Measurements from ENCODE around the gene GHR.

GHR gene

GRCh38 chr5:42542106-42542505 is 118.9 kb downstream of the GHR start:
- TF ChIP-seq, protein P1, sequence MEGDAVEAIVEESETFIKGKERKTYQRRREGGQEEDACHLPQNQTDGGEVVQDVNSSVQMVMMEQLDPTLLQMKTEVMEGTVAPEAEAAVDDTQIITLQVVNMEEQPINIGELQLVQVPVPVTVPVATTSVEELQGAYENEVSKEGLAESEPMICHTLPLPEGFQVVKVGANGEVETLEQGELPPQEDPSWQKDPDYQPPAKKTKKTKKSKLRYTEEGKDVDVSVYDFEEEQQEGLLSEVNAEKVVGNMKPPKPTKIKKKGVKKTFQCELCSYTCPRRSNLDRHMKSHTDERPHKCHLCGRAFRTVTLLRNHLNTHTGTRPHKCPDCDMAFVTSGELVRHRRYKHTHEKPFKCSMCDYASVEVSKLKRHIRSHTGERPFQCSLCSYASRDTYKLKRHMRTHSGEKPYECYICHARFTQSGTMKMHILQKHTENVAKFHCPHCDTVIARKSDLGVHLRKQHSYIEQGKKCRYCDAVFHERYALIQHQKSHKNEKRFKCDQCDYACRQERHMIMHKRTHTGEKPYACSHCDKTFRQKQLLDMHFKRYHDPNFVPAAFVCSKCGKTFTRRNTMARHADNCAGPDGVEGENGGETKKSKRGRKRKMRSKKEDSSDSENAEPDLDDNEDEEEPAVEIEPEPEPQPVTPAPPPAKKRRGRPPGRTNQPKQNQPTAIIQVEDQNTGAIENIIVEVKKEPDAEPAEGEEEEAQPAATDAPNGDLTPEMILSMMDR (IDR thresholded peaks at IDR 0.05; ENCODE audit: low read length) = no peak
- TF ChIP-seq EZH2 (IDR thresholded peaks at IDR 0.05; ENCODE audit: borderline replicate concordance, low read length) = no peak
- Histone ChIP-seq H3K9ac (ENCODE audit: low read length) (no peak overlapping the region), H3K4me1 (ENCODE audit: insufficient read depth, low read length, severe bottlenecking) (no peaks in the 10 kb centered on the region), H3K79me2 (ENCODE audit: insufficient read depth, low read length) (no peaks in the 10 kb centered on the region), H3K9me2 (ENCODE audit: low read depth, low read length) (no peaks in the 10 kb centered on the region), H3K36me3 (ENCODE audit: insufficient read depth, low read length) (no peaks in the 10 kb centered on the region), H3K27ac (ENCODE audit: low read depth, low read length, poor library complexity, severe bottlenecking) (no peak overlapping the region), H3K27me3 (ENCODE audit: insufficient read depth, low read length) (no peaks in the 10 kb centered on the region), H4K20me1 (ENCODE audit: insufficient read depth, low read length) (no peaks in the 10 kb centered on the region), H3F3A (ENCODE audit: insufficient read depth, low read length) (no peaks in the 10 kb centered on the region), H2AFZ (ENCODE audit: low read length) (no peak overlapping the region), H3K4me3 (ENCODE audit: low read depth, low read length, poor library complexity, severe bottlenecking) (no peak overlapping the region), H3K9me3 (ENCODE audit: low read length) (peaks cover 4% of the 10 kb centered on the region; the same call in 1 of the 2 replicates), H3K4me2 (ENCODE audit: low read length) (no peak overlapping the region)

- TF ChIP-seq EZH2 (IDR thresholded peaks at IDR 0.05; ENCODE audit: borderline replicate concordance, low read length) = no peak
- TF ChIP-seq, protein P1 (IDR thresholded peaks at IDR 0.05; ENCODE audit: low read length) = no peak
- no peaks in the 10 kb centered on the region for H3F3A ChIP-seq (ENCODE audit: insufficient read depth, low read length)
Measured at GRCh38 chr5:42543774-42544173, 120.5 kb downstream of the GHR start.

DNA sequence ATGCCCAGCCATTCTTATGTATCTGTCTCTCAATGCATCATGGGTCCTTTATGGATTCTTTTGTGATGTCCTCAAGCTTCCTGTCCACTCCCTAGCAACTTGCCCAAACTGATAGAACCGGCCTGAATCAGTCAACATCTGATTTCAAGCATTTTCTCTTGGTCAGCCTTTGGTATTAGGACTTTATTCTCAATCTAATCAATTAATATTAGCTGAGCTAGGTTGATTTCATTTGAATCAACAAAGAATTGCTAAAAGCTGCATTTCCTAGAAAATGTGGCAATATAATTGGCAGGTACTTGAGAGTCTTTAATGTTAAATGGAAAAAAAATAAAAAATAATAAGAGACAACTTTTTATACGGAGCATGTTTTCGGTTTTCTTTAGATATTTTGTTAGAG is 121.8 kb downstream of the GHR start:
- Histone ChIP-seq H3K9me2 (ENCODE audit: low read depth, low read length) (no peaks in the 10 kb centered on the region), H3K27me3 (ENCODE audit: insufficient read depth, low read length) (no peaks in the 10 kb centered on the region), H3F3A (ENCODE audit: insufficient read depth, low read length) (no peaks in the 10 kb centered on the region), H3K9ac (ENCODE audit: low read length) (no peak overlapping the region), H3K27ac (ENCODE audit: low read depth, low read length, poor library complexity, severe bottlenecking) (no peak overlapping the region), H3K4me1 (ENCODE audit: insufficient read depth, low read length, severe bottlenecking) (no peaks in the 10 kb centered on the region), H2AFZ (ENCODE audit: low read length) (no peak overlapping the region), H4K20me1 (ENCODE audit: insufficient read depth, low read length) (no peaks in the 10 kb centered on the region), H3K79me2 (ENCODE audit: insufficient read depth, low read length) (no peaks in the 10 kb centered on the region), H3K4me2 (ENCODE audit: low read length) (no peak overlapping the region), H3K4me3 (ENCODE audit: low read depth, low read length, poor library complexity, severe bottlenecking) (no peak overlapping the region), H3K9me3 (ENCODE audit: low read length) (peaks cover under 1% of the 10 kb centered on the region; the same call in 1 of the 2 replicates), H3K36me3 (ENCODE audit: insufficient read depth, low read length) (no peaks in the 10 kb centered on the region)
- TF ChIP-seq EZH2 (IDR thresholded peaks at IDR 0.05; ENCODE audit: borderline replicate concordance, low read length) = no peak
- TF ChIP-seq, protein P1 (IDR thresholded peaks at IDR 0.05; ENCODE audit: low read length) = no peak

More at GRCh38 chr5:42543774-42544173, 120.5 kb downstream of the GHR start:
- H3K9me3 ChIP-seq (ENCODE audit: low read length) = peaks cover 4% of the 10 kb centered on the region; the same call in 1 of the 2 replicates
- H3K4me1 ChIP-seq (ENCODE audit: insufficient read depth, low read length, severe bottlenecking) = no peaks in the 10 kb centered on the region
- no peaks in the 10 kb centered on the region for H3K36me3 ChIP-seq (ENCODE audit: insufficient read depth, low read length)
- no peaks in the 10 kb centered on the region for H3K27me3 ChIP-seq (ENCODE audit: insufficient read depth, low read length)
- H4K20me1 ChIP-seq (ENCODE audit: insufficient read depth, low read length) = no peaks in the 10 kb centered on the region
- no peaks in the 10 kb centered on the region for H3K9me2 ChIP-seq (ENCODE audit: low read depth, low read length)
- H3K9ac ChIP-seq (ENCODE audit: low read length) = no peak overlapping the region
- no peak overlapping the region for H3K4me3 ChIP-seq (ENCODE audit: low read depth, low read length, poor library complexity, severe bottlenecking)
- no peaks in the 10 kb centered on the region for H3K79me2 ChIP-seq (ENCODE audit: insufficient read depth, low read length)
- no peak overlapping the region for H3K27ac ChIP-seq (ENCODE audit: low read depth, low read length, poor library complexity, severe bottlenecking)
- no peak overlapping the region for H2AFZ ChIP-seq (ENCODE audit: low read length)
- H3K4me2 ChIP-seq (ENCODE audit: low read length) = no peak overlapping the region
